WERI-Rb-1 (cell line): ENCODE measurements around the gene GRIN2C.

Experiments used
- DNase-seq: peaks from one replicate; pipeline ENCODE4 v3.0.0-alpha.2; 2020
- H3K27ac ChIP-seq: fragments of 250-450 bp; sonication (Bioruptor Pico); 2 replicates; pipeline ENCODE4 v1.5.1; 2020; ENCODE audit warnings: mild to moderate bottlenecking, moderate library complexity
- H3K27me3 ChIP-seq: fragments of 250-450 bp; sonication (Bioruptor Pico); 2 replicates; pipeline ENCODE4 v1.5.1; 2021; ENCODE audit warnings: mild to moderate bottlenecking, low read depth, moderate library complexity; ENCODE audit not compliant: insufficient read depth, severe bottlenecking
- H3K36me3 ChIP-seq: fragments of 250-450 bp; sonication (Bioruptor Pico); 2 replicates; pipeline ENCODE4 v1.5.1; 2020; ENCODE audit warnings: mild to moderate bottlenecking, moderate library complexity
- H3K4me3 ChIP-seq: 2 replicates; pipeline ENCODE4 v1.5.1; 2011; ENCODE audit warnings: low read depth, mild to moderate bottlenecking, control low read depth, low read length
- H3K9me3 ChIP-seq: fragments of 250-450 bp; sonication (Bioruptor Pico); 2 replicates; pipeline ENCODE4 v1.5.1; 2021; ENCODE audit warnings: mild to moderate bottlenecking, moderate library complexity; ENCODE audit not compliant: severe bottlenecking
- TF ChIP-seq, protein P1 (sequence below): IDR thresholded peaks from 2 replicates; pipeline ENCODE4 v1.5.1; 2011; ENCODE audit warnings: low read depth, mild to moderate bottlenecking, control low read depth, inconsistent platforms, low read length

The GRIN2C gene

DNA sequence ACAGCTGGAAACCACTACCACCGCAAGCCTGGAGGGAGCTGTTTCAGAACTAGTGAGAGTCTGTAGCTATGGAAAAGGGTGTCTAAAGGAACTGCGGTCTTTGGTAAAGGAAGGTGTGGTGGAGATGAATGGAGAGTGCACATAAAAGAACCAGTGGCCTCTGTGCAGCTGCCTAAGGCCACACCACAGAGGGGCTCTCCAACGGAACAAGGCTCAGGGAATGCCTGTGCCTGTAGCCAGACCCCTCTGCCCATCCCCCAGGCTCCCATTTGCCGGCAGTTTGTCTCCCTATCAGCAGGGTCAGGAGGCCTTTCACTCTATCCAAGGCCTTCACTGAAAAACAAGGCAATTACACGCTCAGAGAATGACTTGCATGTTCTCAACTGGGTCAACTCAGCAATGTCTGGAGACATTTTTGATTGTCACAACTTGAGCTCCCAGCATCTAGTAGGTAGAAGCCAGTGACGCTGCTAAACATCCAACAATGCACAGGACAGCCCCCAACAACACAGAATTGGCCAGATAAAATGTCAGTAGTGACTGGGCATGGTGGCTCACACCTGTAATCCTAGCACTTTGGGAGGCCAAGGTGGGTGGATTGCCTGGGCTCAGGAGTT is 16.4 kb upstream of the GRIN2C start:
- no peaks in the 10 kb centered on the region for H3K27me3 ChIP-seq
- H3K4me3 ChIP-seq = no peak overlapping the region
- TF ChIP-seq, protein P1, sequence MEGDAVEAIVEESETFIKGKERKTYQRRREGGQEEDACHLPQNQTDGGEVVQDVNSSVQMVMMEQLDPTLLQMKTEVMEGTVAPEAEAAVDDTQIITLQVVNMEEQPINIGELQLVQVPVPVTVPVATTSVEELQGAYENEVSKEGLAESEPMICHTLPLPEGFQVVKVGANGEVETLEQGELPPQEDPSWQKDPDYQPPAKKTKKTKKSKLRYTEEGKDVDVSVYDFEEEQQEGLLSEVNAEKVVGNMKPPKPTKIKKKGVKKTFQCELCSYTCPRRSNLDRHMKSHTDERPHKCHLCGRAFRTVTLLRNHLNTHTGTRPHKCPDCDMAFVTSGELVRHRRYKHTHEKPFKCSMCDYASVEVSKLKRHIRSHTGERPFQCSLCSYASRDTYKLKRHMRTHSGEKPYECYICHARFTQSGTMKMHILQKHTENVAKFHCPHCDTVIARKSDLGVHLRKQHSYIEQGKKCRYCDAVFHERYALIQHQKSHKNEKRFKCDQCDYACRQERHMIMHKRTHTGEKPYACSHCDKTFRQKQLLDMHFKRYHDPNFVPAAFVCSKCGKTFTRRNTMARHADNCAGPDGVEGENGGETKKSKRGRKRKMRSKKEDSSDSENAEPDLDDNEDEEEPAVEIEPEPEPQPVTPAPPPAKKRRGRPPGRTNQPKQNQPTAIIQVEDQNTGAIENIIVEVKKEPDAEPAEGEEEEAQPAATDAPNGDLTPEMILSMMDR = no peak
- no peaks in the 10 kb centered on the region for H3K9me3 ChIP-seq
- no peak for DNase-seq
- no peak overlapping the region for H3K27ac ChIP-seq
- H3K36me3 ChIP-seq = peaks cover 3% of the 10 kb centered on the region

DNA sequence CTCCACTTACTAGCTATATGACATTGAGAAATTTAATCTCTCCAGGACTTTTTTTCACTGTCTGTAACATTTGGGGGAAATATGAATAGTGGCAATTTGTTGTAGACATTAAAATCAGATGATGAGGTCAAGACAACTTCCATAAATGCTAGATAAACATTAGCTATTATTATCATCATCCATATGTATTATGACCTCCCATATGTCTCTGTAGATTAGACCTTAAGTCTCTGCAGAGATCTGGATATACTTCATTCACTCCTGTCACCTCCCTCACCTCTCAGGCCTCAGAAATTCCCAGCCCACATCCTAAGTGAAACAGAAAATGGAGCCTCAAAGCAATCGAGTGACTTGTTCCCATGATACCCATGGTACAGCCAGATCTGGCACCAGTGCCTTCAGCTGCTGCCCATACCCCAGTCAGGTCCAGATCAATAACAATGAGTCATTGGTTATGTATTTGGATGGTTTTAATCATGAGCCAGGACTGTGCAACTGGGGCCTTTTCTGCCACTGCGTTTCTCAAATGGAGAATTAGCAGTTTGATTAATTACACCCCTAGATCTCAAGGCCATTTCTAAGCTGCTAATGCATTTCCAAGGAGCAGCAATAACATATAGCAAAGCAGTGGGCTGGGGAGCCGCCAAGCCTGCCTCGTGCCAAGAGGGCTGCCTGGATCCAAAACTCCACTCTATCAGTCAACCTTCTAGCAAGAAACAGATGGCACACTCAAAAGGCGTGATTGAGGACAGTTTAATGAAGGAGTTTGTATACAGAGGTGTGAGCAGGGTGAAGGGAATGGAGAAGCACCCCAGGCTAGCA is 15.7 kb upstream of the GRIN2C start:
- TF ChIP-seq, protein P1 = no peak
- DNase-seq = no peak
- H3K27ac ChIP-seq = no peak overlapping the region
- no peak overlapping the region for H3K4me3 ChIP-seq
- no peaks in the 10 kb centered on the region for H3K27me3 ChIP-seq
- H3K36me3 ChIP-seq = peaks cover 4% of the 10 kb centered on the region
- H3K9me3 ChIP-seq = no peaks in the 10 kb centered on the region

GRCh38 chr17:74874615-74875037 is 14.9 kb upstream of the GRIN2C start:
- no peak overlapping the region for H3K27ac ChIP-seq

GRCh38 chr17:74873874-74874614 is 14.4 kb upstream of the GRIN2C start:
- TF ChIP-seq, protein P1 = no peak
- H3K36me3 ChIP-seq = peaks cover 13% of the 10 kb centered on the region
- H3K4me3 ChIP-seq = peak overlapping the region; percentile 89
- no peaks in the 10 kb centered on the region for H3K9me3 ChIP-seq
- H3K27ac ChIP-seq = peak overlapping the region; percentile 96
- DNase-seq = no peak
- no peaks in the 10 kb centered on the region for H3K27me3 ChIP-seq

More at GRCh38 chr17:74874615-74875037, 14.9 kb upstream of the GRIN2C start:
- Histone ChIP-seq H3K27me3 (no peaks in the 10 kb centered on the region), H3K9me3 (no peaks in the 10 kb centered on the region), H3K4me3 (no peak overlapping the region), H3K36me3 (peaks cover 9% of the 10 kb centered on the region)
- DNase-seq = no peak
- TF ChIP-seq, protein P1 = no peak

GRCh38 chr17:74873037-74873873 is 13.6 kb upstream of the GRIN2C start:
- H3K9me3 ChIP-seq = no peaks in the 10 kb centered on the region
- TF ChIP-seq, protein P1 = no peak
- peak overlapping the region; percentile 89 for H3K4me3 ChIP-seq
- peak overlapping the region; percentile 96 for H3K27ac ChIP-seq
- no peaks in the 10 kb centered on the region for H3K27me3 ChIP-seq
- peaks cover 16% of the 10 kb centered on the region for H3K36me3 ChIP-seq
- peak; percentile 100 for DNase-seq
